Sigmoid colon (tissue), 7 donors: ENCODE measurements around the gene CNGB1. TPM values are rescaled to one million over a fixed set of nuclear protein-coding genes. Genes with fewer than 3 reads are reported as not detected.

Source experiments
- DNase-seq: peaks from one replicate; pipeline ENCODE4 v3.0.0-alpha.2; 2019
- H3K27ac ChIP-seq, 4 donors: fragments of 200-600 bp; sonication (generic); one replicate each; pipeline ENCODE4 v1.5.1; 2016 to 2019; ENCODE audit warnings: mild to moderate bottlenecking in 1 of 4
- H3K27me3 ChIP-seq, 3 donors: fragments of 200-600 bp; sonication (generic); one replicate each; pipeline ENCODE4 v1.5.1; 2019; ENCODE audit warnings: mild to moderate bottlenecking in 1 of 3
- H3K36me3 ChIP-seq, 4 donors: fragments of 200-600 bp; sonication (generic); one replicate each; pipeline ENCODE4 v1.5.1; 2016 to 2019
- H3K4me1 ChIP-seq, 4 donors: fragments of 200-600 bp; sonication (generic); one replicate each; pipeline ENCODE4 v1.5.1; 2017 to 2019
- H3K4me3 ChIP-seq, 4 donors: fragments of 200-600 bp; sonication (generic); one replicate each; pipeline ENCODE4 v1.5.1; 2017 to 2019; ENCODE audit warnings: mild to moderate bottlenecking in 2 of 4, moderate library complexity in 1 of 4
- H3K9me3 ChIP-seq, 4 donors: fragments of 200-600 bp in 3 of 4; sonication (generic) in 3 of 4; one replicate each; pipeline versions ENCODE4 v1.5.1 to v1.6.1; 2013 to 2019
- CTCF ChIP-seq, 4 experiments: fragments of 450-650 bp in 3 of 4; fragments of 200-600 bp in 1 of 4; IDR thresholded peaks; one replicate each; pipeline ENCODE4 v1.5.1; 2016 to 2019; ENCODE audit warnings: antibody characterized with exemption in 4 of 4, mild to moderate bottlenecking in 3 of 4, moderate library complexity in 2 of 4
- EP300 ChIP-seq, 4 donors: sonication (generic); formaldehyde crosslinking; IDR thresholded peaks; one replicate each; pipeline ENCODE4 v1.6.1; 2017; ENCODE audit warnings: antibody characterized with exemption in 4 of 4
- POLR2A ChIP-seq, 2 donors: fragments of 450-650 bp; IDR thresholded peaks; one replicate each; pipeline ENCODE4 v1.6.1; 2016; ENCODE audit warnings: antibody characterized with exemption in 2 of 2, mild to moderate bottlenecking in 2 of 2, moderate library complexity in 2 of 2
- POLR2AphosphoS5 ChIP-seq, 4 donors: sonication (generic); formaldehyde crosslinking; IDR thresholded peaks; one replicate each; pipeline ENCODE4 v1.6.1; 2017; ENCODE audit warnings: antibody characterized with exemption in 4 of 4
- WGBS, 2 donors: extraction: QIAGEN DNeasy Blood & Tissue Kit; methylation state at CpG; one replicate each; pipeline ENCODE4 v1.1.7; 2013; 5-methylcytosine and 5-hydroxymethylcytosine counted together
- intact Hi-C: fragments of 100-400 bp; cut with DNase I; formaldehyde crosslinking; loops from one replicate; pipeline ENCODE4 v1.15.1; 2023
- polyA plus RNA-seq, 3 donors: library from polyadenylated mRNA; stranded (reverse); fragments of 200-250 nt; gene quantifications; one replicate each; pipeline ENCODE4 v1.2.3, GENCODE V29; 2013
- total RNA-seq, 4 donors: library from RNA; depleted of rRNA; stranded (reverse); fragments of >200 nt; gene quantifications; one replicate each; pipeline ENCODE4 v1.1.0, GENCODE V29; 2016
- donor health status: healthy with polysubstance abuse.
- donor health status: Bipolar disorder and iron deficiency.
- donor health status: healthy.

CNGB1 gene
- total and polyA plus RNA-seq, 7 donors = 0.70 to 13.0 (median 1.4) TPM; not detected in 3

DNA sequence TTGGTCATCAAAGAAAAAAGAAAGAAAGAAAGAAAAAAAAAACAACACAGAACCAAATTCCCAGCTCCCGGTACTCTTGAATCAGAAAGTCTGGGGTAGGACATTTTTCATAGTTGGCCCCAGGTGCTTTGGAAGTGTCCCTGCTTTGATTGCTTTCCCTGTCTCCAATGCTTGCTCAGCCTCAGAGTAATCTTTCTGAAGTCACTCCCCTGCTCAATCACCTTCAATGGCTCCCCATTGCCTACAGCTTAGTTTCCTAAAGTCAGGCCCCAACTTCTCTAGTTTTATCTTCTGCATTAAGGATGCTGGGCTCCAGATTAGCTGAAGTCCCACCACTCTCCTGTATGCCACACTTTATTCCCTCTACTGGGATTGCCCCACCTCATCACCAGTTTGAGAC is 17.1 kb downstream of the CNGB1 start:
- Histone ChIP-seq H3K4me3 (no peak overlapping the region), H3K4me1 (no peaks in the 10 kb centered on the region), H3K36me3 (no peaks in the 10 kb centered on the region), H3K27ac (no peak overlapping the region), H3K9me3 (no peaks in the 10 kb centered on the region), H3K27me3 (peaks cover 0 to 2% (median 0%) of the 10 kb centered on the region in 3 donors)
- intact Hi-C loops = no loop called here
- no peak for TF ChIP-seq CTCF (IDR thresholded peaks at IDR 0.05)
- no peak for TF ChIP-seq POLR2A (IDR thresholded peaks at IDR 0.05)
- no peak for TF ChIP-seq POLR2AphosphoS5 (IDR thresholded peaks at IDR 0.05)
- TF ChIP-seq EP300 (IDR thresholded peaks at IDR 0.05) = no peak
- DNase-seq = no peak
- WGBS, 2 donors = 92 to 95% methylated on average over 1 of the region's 1 CpG

DNA sequence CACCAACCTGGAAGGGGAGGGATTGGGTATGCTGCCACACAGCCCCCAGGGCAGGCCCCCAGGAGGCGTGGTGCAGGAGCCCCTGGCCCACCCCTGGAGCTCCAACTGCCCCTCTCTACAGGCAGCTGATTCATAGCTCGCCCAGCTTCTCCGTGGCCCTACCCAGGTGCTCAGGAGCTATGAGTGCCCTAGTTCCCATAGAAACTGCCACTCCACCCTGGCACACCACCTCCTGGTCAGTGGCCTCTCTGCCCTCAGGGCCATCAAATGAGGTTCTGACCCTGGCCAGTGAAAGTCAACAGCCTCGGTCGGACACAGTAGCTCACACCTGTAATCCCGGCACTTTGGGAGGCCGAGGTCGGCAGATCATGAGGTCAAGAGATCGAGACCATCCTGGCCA is 18.0 kb downstream of the CNGB1 start:
- WGBS, 2 donors = 82 to 90% methylated on average over 9 of the region's 9 CpGs
- no peak overlapping the region for H3K4me3 ChIP-seq
- DNase-seq = no peak
- TF ChIP-seq CTCF (IDR thresholded peaks at IDR 0.05) (no peak), POLR2AphosphoS5 (IDR thresholded peaks at IDR 0.05) (no peak), POLR2A (IDR thresholded peaks at IDR 0.05) (no peak), EP300 (IDR thresholded peaks at IDR 0.05) (no peak)
- H3K36me3 ChIP-seq = no peaks in the 10 kb centered on the region
- H3K4me1 ChIP-seq = no peaks in the 10 kb centered on the region
- H3K27me3 ChIP-seq = peaks cover 0 to 2% (median 0%) of the 10 kb centered on the region in 3 donors
- no peaks in the 10 kb centered on the region for H3K9me3 ChIP-seq
- intact Hi-C loops = no loop called here
- H3K27ac ChIP-seq = no peak overlapping the region

DNA sequence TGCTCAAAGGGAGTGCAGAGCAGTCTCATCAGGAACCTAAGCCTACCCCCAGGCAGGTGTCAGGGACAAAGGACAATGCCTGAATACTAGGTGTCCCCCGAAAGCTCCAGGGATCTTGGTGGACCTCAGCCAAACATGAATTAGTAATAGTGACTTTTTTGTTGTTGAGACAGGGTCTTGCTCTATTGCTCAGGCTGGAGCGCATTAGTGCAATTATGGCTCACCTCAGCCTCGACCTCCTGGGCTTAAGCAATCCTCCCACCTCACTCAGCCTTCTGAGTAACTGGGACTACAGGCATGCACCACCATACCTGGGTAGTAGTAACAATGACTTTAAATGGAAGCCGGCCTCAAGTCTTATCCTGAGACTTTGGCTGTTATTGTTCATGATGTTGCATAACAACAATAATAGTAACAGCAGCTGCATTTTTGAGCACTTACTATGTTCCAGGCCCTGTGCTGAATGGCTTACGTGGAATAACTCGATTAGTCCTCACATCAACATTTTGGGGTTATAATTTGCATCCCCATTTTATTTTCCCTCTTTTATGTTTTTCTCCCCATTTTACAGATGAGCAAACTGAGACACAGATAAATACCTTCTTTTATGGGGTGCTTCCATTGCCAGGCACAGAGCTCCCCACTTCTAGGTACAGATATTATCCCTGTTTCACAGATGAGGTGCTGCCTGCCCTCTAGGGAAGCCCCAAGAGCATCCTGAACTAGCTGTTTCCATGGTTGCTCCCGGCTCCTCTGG is 19.5 kb downstream of the CNGB1 start:
- TF ChIP-seq EP300 (IDR thresholded peaks at IDR 0.05) (no peak), POLR2AphosphoS5 (IDR thresholded peaks at IDR 0.05) (no peak), POLR2A (IDR thresholded peaks at IDR 0.05) (no peak), CTCF (IDR thresholded peaks at IDR 0.05) (no peak)
- Histone ChIP-seq H3K27me3 (peaks cover 0 to 2% (median 0%) of the 10 kb centered on the region in 3 donors), H3K4me3 (no peak overlapping the region), H3K4me1 (no peaks in the 10 kb centered on the region), H3K9me3 (no peaks in the 10 kb centered on the region), H3K27ac (no peak overlapping the region), H3K36me3 (no peaks in the 10 kb centered on the region)
- no peak for DNase-seq
- WGBS, 2 donors = 75 to 84% methylated on average over 7 of the region's 7 CpGs
- intact Hi-C loops = no loop called here

- intact Hi-C loops = no loop called here
- WGBS, 2 donors = 58% methylated on average over 6 of the region's 6 CpGs
- Histone ChIP-seq H3K9me3 (no peaks in the 10 kb centered on the region), H3K27me3 (peaks cover 0 to 2% (median 0%) of the 10 kb centered on the region in 3 donors), H3K27ac (no peak overlapping the region), H3K4me3 (no peak overlapping the region), H3K36me3 (no peaks in the 10 kb centered on the region), H3K4me1 (no peaks in the 10 kb centered on the region)
- TF ChIP-seq CTCF (IDR thresholded peaks at IDR 0.05) = no peak
- no peak for TF ChIP-seq POLR2A (IDR thresholded peaks at IDR 0.05)
- no peak for DNase-seq
Measured at GRCh38 chr16:57950382-57950781, 20.5 kb downstream of the CNGB1 start.
